NCI-H345 (cell line): ENCODE measurements around the gene MET.

Source experiments
- DNase-seq: peaks from one replicate; lab custom pipeline; 2025; lab: John Stamatoyannopoulos, UW

The MET gene

DNA sequence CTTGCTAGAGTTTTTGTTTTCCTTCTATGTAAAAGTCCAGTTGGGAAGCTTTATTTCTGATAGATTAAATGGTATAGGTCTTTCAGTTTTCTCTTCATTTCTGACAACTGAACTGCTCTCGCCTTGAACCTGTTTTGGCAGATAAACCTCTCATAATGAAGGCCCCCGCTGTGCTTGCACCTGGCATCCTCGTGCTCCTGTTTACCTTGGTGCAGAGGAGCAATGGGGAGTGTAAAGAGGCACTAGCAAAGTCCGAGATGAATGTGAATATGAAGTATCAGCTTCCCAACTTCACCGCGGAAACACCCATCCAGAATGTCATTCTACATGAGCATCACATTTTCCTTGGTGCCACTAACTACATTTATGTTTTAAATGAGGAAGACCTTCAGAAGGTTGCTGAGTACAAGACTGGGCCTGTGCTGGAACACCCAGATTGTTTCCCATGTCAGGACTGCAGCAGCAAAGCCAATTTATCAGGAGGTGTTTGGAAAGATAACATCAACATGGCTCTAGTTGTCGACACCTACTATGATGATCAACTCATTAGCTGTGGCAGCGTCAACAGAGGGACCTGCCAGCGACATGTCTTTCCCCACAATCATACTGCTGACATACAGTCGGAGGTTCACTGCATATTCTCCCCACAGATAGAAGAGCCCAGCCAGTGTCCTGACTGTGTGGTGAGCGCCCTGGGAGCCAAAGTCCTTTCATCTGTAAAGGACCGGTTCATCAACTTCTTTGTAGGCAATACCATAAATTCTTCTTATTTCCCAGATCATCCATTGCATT is 27.1 kb downstream of the MET start:
- peak; percentile 97 for DNase-seq

DNA sequence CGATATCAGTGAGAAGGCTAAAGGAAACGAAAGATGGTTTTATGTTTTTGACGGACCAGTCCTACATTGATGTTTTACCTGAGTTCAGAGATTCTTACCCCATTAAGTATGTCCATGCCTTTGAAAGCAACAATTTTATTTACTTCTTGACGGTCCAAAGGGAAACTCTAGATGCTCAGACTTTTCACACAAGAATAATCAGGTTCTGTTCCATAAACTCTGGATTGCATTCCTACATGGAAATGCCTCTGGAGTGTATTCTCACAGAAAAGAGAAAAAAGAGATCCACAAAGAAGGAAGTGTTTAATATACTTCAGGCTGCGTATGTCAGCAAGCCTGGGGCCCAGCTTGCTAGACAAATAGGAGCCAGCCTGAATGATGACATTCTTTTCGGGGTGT is 27.7 kb downstream of the MET start:
- no peak for DNase-seq

DNA sequence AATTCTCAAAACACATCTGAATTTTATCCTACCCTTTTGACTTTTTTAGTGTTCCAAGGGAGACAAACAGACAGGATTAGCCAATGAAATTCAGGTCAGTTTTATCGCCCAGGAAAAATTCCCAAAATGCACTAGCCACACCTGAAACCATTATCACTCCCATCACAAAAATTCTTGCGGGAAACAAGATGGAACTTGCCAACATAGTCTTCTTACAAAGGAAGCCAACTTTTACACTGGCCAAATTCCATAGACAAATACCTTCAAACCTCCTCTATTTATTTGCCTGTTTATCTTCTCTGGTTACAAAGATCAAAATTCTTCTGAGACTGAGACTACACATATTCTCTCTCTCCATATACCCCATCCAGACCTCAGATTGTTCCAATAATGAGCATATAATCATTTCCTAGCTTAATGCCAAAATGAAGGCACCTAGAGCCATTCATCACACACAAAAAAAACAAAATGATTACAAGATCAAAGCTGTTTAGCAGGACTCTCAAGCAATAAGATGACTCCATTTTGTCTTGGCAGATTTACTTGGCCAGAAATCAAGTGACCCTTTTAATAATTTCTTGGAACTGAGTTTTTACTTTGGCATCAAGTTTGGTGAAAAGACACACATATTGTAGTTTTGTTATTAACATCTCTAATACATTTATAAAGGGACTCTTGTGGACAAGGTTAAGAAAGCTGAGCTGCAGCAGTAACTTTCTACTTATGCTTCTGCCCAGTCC is 30.2 kb downstream of the MET start:
- no peak for DNase-seq

DNA sequence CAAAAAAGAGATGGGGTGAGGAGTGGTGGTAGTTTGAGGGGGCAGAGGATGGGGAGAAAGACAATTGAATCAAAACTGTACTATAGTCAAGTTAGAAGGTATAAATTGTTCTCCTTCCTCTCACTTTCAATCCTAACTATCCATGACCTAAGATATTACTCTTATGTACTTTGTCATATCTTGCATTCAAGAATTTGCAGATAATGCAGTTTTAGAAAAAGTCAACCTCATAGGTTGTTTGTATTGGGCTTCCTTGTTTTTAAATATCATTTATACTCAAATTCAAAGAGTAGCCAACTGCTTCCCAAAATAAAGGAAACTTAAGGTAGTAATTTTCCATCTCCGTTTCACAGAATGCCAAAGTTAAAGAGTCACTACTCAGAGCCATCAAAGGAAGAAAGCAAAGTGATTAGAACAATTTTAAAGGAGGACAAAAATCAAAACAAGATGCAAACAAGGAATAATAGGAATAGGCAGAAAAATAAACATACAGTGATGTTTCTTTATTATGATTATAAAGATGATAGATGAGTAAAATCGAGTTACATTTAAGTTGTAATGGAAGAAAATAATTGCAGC is 32.7 kb downstream of the MET start:
- DNase-seq = no peak

DNA sequence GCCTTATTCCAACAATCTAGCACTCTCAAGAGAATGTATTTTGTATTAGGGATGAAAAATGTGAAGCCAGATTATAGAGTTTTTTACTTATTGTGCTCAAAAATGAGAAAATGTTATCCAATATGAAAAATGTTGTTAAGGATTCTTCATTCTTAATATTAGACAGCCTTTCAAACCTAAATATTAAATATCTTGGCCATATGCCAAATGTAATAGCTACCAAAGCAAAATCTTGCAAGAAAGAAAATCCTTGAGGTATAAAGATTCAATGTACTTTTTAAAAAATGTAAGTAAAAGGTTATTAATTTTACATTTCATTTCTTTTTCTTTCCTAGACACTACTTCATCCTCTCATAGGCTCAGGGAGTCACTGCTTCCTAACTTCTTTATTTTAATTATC is 33.4 kb downstream of the MET start:
- DNase-seq = no peak

DNA sequence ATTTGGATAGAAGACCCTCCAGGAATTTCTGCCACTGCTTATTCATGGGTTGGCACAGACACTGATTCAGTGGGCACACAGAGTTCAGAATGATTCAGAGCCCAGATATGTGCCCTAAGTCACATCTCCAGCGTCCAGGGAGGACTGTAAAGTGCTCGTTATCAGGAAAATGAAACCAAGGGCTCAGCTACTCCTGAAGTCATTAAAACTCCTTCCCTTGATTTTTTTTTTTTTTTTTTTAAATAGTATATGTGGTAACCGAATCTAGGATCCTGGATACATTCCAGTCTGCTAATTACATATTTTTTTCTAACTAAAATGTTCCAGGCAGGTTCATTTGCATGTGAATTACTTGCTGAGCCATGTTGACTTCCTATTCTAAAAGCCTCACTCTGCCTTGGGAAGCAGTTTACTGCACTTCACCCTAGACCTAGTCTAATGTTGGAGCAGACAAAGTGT is 34.7 kb downstream of the MET start:
- no peak for DNase-seq

DNA sequence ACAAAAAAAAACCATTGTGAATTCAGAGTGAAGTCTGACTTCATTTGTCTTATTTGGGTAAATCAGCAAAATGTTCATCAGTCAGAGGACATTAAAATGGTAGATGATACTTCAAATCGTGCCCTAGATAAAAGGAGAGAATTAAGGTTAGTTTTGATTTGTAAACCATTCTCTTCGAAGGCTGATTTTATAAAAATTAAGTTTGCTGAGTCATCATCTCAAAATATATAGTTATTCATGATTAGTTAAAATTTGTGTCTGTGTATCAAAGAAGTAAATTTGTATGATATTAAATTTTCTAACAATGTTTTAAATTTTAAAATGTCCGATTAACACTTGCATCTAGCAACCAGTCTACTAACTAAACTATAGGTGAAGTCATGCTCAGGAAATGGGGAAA is 35.3 kb downstream of the MET start:
- DNase-seq = no peak

DNA sequence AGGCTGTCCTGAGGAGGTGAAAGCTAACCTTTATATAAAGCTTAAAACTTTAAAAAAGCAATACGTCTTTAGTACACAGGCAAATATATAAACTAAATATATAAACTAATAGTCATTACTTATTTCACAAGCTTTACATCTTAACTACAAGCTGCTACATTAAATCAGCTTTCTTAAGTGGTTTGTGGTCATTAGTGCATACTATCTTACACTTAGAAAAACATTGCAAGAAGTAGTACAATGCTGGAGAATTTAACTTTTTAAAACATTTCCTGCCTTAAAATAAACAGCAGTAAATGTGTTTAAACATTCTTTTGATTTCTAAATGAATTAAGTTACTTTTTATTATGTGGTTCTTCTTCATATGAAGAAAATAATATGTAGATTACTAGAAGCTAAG is 36.3 kb downstream of the MET start:
- no peak for DNase-seq

DNA sequence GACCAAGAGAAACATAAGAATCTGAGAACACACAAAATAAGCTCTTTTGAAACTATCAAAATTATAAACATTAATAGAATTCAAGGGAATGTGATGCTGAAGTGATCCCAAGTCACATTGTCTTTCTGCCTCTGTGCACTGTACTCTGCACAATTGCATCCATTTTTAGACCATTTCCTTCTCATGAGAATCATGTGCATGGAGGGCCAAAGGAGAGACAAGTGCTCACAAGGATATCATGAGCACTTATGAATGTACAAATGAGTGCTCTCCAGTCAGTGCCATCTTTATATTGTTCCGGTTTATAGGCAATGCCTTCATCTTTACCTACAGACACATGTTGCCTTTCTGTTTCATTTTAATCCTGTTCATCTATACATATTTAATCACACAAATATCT is 36.9 kb downstream of the MET start:
- DNase-seq = no peak

DNA sequence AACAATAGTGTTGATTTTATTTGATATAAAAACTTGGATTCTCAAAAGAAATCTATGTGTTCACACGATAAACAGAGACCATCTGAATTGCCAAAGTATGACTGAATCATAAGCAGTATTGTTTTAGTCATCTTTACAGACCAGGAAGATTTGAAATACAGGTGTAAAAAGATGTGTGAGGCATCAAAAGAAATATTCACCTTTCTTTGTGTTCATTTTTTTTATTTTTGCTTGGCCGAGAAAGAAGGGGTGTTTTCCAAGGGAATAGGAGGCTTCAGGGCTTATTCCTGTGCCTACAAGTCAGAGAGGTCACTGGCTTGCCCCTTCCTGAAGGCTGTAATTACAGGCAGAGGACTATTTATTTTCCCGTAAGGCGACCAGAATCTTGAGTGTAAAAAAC is 37.3 kb downstream of the MET start:
- DNase-seq = no peak

DNA sequence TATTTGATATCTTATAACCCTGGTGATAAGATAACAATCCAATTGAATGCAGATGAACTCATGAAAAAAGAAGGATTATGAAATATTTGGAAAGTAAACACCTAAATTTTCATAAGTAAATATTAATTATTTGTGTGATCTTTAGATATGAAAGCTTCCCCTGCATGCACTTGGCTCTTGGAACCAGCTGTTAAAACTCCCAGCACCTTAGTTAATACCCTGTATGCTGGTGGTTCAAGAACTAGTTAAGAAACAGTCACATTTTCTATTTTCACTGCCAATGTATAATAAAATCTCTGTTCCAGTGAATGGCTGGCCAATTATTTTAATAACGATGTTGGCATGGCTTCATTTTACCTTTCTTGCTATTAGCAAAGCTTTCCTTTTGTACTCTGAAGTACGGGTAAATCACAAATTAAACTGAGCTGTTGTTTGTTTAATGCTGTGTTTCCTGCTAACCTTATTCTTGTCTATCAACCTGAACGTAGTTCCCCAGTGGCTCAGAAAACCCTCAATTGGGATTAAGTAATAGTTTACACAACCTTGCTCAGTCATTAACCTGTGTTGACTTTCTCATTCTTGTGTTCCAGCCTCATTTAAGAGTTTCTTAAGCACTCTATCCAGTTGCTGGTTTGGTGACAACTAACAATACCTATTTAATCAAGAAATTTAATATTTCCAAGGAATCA is 38.9 kb downstream of the MET start:
- peak; percentile 67 for DNase-seq

DNA sequence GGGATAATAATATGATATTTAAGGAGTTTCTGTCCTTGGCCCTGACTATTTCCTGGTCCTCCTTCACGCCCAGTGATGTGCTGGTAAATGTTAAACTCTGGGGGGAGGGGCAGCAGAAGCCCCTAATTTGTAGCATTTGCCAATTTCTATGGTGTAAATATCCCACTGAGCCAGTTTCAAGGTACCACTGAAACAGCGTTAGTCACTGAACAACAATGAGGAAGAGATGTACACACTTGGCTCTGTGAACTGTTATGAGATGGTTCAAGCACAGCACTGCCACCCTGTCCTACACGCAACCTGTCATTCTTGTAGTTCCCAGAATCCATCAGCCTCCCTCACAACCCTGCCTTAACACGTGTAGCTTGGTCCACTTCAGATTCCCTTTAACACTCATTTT is 39.8 kb downstream of the MET start:
- no peak for DNase-seq

DNA sequence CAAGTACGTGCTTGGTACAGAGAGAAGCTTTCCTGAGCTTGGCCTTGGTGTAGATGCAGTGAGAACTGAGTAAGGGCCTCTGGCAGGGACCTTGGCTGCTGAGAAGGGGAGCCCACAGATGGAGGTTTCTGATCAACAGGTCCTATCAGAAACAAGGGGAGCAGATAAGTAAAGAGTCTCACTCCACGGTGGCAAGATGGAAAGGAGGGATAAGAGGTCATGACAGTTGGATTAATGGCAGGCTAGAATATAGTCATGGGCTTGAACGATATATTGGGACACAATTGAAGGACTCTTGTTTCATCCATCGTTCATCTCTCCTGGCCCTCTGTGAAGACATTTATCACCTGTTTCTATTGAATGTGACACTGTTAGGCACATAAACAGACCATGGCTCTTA is 41.5 kb downstream of the MET start:
- DNase-seq = no peak

DNA sequence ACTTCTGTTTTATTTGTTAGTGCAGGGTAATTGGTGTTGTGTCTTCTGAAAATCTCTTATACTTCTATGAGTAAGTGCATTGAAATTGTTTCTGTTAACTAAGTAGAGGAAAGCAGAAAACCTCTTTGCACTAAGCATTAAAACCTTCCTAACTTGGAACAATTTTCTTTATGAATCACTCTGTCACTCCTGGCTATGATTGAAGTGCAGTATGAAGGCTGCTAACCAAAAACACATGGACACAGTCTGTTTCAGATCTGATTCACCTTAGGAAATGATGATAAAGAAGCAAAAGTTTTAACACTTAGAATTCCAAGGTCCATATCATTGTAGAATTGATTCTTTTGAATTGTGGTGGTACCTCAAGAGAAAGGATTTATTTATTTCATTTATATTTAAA is 41.9 kb downstream of the MET start:
- no peak for DNase-seq

DNA sequence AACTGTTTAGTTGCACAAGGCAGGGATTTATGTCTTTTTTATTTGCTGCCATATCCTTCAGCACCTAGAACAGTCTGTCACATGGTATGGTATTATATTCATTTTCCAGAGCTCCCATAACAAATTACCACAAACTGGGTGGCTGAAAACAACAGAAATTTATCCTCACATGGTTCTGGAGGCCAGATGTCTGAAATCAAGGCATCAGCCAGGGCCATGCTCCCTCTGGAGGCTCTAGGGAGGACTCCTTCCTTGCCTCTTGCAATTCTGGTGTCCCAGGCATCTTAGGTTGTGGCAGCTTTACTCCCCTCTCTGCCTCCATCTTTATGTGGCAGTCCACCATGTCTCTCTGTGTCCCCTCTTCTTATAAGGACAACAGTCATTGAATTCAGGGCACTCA is 43.1 kb downstream of the MET start:
- DNase-seq = no peak

DNA sequence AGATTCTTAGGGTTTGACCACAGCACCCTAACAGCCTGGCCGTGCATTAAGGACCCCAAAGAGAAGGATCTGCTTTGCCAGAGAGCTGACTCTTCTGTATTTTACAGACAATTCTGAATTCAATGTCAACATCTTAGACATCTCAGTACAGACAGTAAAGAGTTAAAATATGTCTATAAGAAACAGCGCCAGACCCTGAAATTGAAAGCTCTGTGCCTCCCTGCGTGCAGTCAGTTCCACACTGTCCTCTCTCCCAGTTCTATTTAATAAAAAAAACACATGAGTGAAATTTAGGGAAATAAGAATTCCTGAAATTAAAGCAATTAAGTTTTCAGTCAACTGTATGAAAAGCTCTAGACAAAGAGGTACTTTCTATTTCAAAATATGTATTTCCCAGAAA is 45.1 kb downstream of the MET start:
- DNase-seq = no peak

DNA sequence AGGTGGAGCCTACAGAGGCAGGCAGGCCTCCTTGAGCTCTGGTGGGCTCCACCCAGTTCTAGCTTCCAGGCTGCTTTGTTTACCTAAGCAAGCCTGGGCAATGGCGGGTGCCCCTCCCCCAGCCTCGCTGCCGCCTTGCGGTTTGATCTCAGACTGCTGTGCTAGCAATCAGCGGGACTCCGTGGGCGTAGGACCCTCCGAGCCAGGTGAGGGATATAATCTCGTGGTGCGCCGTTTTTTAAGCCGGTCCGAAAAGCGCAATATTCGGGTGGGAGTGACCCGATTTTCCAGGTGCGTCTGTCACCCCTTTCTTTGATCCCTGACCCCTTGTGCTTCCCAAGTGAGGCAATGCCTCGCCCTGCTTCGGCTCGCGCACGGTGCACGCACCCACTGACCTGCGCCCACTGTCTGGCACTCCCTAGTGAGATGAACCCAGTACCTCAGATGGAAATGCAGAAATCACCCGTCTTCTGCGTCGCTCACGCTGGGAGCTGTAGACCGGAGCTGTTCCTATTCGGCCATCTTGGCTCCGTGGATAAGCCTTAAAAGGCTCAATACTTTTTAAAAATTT is 52.0 kb downstream of the MET start:
- peak; percentile 33 for DNase-seq

DNA sequence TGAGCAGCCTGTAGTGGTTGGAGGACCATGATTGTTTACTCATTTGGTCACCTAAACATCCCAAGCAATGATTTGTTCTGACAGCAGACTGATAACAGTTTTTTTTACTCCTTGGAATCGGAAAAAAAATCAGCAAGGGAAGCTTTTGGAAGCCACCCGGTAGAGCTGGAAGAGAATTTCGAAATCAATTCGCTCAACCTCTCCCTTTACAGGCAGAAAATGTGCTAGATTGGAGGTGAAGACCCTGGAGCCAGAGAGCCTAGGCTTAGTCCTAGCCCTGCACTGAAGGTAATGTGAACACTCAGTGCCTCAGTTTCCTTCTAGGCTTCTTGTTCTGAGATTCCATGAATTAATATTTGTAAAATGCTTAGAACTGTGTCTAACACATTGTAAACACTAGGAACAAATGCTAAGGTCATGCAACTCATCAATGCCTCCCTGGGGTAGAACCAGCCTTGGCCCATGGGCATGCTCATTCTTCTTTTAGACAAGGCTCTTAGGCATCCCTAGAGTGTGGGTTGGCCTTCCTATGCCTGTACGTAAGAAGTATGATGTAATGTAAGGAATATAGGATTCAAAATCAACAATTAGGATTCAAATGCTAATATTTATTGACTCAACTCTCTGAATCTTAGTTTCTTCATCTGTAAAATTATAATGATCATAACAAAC is 52.7 kb downstream of the MET start:
- DNase-seq = peak; percentile 23

DNA sequence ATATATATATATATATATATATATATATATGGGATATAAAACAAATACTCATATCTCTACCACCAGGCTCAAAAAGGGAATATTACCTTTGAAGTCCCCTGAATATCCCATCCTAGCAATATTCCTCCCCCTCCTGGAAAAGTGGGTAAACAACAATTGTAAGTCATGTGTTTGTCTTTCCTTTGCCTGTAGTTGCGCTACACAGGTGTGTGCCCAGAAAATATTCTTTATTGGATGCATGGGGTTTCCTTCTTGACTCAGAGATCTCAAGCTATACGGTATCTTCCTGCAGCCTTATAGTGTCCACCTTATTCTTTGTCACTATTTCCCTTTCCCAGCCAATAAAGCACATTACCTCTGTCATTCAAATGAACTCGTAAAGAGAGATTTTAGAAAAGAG is 54.2 kb downstream of the MET start:
- DNase-seq = no peak

DNA sequence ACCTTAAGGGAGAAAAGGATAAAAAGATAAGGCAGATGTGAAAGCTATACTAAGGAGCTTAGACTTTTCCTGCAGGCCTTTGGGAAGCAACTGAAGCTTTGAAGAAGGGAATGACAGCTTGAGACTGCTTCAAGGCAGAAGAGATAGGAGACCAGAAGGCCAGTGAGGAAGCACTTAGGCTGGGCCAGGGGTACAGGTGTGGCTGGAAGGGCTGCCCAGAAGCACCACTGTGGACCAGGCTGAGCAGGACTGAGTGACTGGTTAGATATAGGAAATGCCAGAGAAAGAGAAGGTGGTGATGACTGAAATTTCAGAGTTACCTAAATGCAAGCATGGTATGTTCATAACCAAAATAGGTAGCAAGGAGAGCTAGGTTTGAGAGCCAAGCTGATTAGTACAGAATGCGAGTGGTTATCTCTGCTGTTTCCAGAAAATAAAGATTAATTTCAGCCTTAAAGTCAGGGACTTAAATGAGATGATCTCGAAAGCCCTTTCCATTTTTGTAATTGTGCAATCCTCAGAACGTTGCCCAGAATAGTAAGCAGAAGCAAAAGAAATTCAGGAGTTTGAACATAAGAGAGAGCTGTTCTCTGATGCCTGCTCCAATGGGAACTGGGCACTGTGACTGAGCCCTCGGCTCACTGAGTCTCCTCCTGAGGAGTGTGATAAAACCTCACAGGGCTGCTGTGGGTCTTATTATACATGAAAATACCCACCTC is 54.9 kb downstream of the MET start:
- DNase-seq = no peak

DNA sequence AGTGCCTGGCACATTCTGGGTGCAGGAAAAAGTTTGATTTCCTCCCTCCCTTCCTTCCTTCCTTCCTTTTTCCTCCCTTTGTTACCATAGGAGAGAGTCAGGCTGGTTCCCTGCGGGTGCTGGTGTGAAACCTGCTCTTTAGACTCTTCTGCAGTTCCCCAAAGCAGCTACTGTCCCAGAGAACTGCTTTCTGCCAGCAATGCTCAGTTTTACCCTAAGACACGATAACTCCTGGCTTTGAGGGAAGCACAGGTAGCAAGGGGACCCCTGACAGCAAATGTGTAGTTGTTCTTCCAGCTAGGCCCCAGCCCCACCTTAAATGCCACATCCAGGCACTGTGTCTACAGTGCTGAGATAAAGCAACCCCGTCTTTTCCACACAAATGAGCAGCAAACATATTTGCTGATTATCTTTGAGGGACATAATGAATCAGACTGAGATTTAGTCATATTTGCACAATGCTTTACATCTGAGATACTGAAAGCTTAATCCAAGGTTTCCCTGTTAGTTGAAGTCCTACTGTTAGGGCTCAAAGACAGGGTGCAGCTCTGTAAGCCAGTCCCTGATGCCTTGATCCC is 55.5 kb downstream of the MET start:
- no peak for DNase-seq
